ENCODE measurements around the gene MAP2K6. TPM values are rescaled to one million over a fixed set of nuclear protein-coding genes. Genes with fewer than 3 reads are reported as not detected.
A peak's percentile ranks its signal among the peaks of the same experiment; 100 is the strongest.

Gene MAP2K6
- total RNA-seq, 2 experiments from 2014 or later, result 2.2 TPM

- CTCF ChIA-PET, result no interaction called here
- no peak for DNase-seq
- H3K4me3 Mint-ChIP-seq, result no peak overlapping the region
- H3K4me1 Mint-ChIP-seq (ENCODE audit: low read depth), result peaks cover 3% of the 10 kb centered on the region
- no peaks in the 10 kb centered on the region for H3K27me3 Mint-ChIP-seq
- H3K9me3 Mint-ChIP-seq, result no peaks in the 10 kb centered on the region
- POLR2A ChIA-PET, result no interaction called here
- peaks cover 14% of the 10 kb centered on the region for H3K36me3 Mint-ChIP-seq
- H3K27ac Mint-ChIP-seq, result no peak overlapping the region
- intact Hi-C loops (cut with micrococcal nuclease), result no loop called here
These were observed 91.2 kb downstream of the MAP2K6 start for GRCh38 chr17:69505740-69506139.

DNA sequence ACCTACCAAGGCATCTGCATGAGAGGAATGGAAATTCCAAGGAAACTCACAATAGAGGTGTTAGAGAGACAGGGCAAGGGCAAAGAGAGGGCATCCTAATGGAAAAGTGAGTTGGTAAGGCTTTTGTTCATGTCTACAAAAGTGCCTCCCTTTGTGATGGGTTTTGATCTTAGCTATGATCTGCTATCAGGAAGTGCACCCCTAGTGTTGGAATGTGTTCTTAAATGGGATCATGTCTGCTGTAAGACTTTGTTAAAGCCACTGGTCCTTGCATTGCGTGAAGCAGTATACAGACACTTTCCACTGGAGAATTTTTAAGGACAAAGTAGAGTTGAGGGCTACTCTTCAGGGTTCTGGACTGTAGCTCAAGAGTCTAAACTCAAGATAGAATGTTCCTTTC, 92.0 kb downstream of the MAP2K6 start:
- intact Hi-C loops (cut with micrococcal nuclease), result no loop called here
- CTCF ChIA-PET, result interaction anchor here (0.5 to 1.2 kb wide), 4 partner anchors 16 to 167 kb away, joined by 3 to 4 read pairs (median 3); no protein-coding TSS in a partner anchor
- no peaks in the 10 kb centered on the region for H3K9me3 Mint-ChIP-seq
- no peaks in the 10 kb centered on the region for H3K27me3 Mint-ChIP-seq
- peaks cover 3% of the 10 kb centered on the region for H3K4me1 Mint-ChIP-seq (ENCODE audit: low read depth)
- H3K36me3 Mint-ChIP-seq, result peaks cover 14% of the 10 kb centered on the region
- POLR2A ChIA-PET, result no interaction called here
- H3K27ac Mint-ChIP-seq, result no peak overlapping the region
- no peak overlapping the region for H3K4me3 Mint-ChIP-seq
- no peak for DNase-seq

- ChIA-PET POLR2A (no interaction called here), CTCF (interaction anchor here (0.7 to 1.3 kb wide), 2 partner anchors 10 to 16 kb away, joined by 3 to 5 read pairs; no protein-coding TSS in a partner anchor)
- intact Hi-C loops (cut with micrococcal nuclease), result no loop called here
- no peak overlapping the region for H3K27ac Mint-ChIP-seq
- no peaks in the 10 kb centered on the region for H3K9me3 Mint-ChIP-seq
- no peaks in the 10 kb centered on the region for H3K27me3 Mint-ChIP-seq
- no peak for DNase-seq
- no peak overlapping the region for H3K4me3 Mint-ChIP-seq
- H3K4me1 Mint-ChIP-seq (ENCODE audit: low read depth), result peaks cover 3% of the 10 kb centered on the region
- peaks cover 14% of the 10 kb centered on the region for H3K36me3 Mint-ChIP-seq
These were observed 94.3 kb downstream of the MAP2K6 start for GRCh38 chr17:69508814-69509213.

GRCh38 chr17:69511250-69511649, 96.8 kb downstream of the MAP2K6 start:
- CTCF ChIA-PET, result no interaction called here
- Mint-ChIP-seq H3K36me3 (peaks cover 12% of the 10 kb centered on the region), H3K27ac (no peak overlapping the region), H3K4me3 (no peak overlapping the region), H3K9me3 (no peaks in the 10 kb centered on the region), H3K4me1 (ENCODE audit: low read depth) (peaks cover 3% of the 10 kb centered on the region), H3K27me3 (no peaks in the 10 kb centered on the region)
- POLR2A ChIA-PET, result no interaction called here
- intact Hi-C loops (cut with micrococcal nuclease), result no loop called here
- no peak for DNase-seq

- ChIA-PET POLR2A (no interaction called here), CTCF (no interaction called here)
- Mint-ChIP-seq H3K4me3 (no peak overlapping the region), H3K27ac (no peak overlapping the region), H3K36me3 (peaks cover 2% of the 10 kb centered on the region), H3K9me3 (no peaks in the 10 kb centered on the region), H3K27me3 (no peaks in the 10 kb centered on the region), H3K4me1 (ENCODE audit: low read depth) (peaks cover 3% of the 10 kb centered on the region)
- intact Hi-C loops (cut with micrococcal nuclease), result no loop called here
- no peak for DNase-seq
These were observed 98.4 kb downstream of the MAP2K6 start for GRCh38 chr17:69512946-69513345.

DNA sequence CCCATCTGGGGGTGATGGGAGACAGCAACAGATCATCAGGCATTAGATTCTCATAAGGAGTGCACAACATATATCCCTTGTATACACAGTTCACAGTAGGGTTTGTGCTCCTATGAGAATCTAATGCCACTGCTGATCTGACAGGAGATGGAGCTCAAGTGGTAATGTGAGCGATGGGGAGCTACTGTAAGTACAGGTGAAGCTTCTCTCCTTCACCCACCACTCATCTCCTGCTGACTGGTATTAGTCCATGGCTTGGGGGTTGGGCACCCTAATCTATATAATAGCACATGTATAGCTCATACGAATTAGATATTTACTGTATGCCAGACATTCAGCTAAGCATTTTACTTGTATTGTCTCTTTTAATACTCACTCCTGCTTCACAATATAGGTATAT, 101.7 kb downstream of the MAP2K6 start:
- no peaks in the 10 kb centered on the region for H3K4me1 Mint-ChIP-seq (ENCODE audit: low read depth)
- ChIA-PET CTCF (interaction anchor here (2.4 kb wide), 1 partner anchor 9 kb away, joined by 13 read pairs; no protein-coding TSS in a partner anchor), POLR2A (no interaction called here)
- H3K27me3 Mint-ChIP-seq, result no peaks in the 10 kb centered on the region
- no peaks in the 10 kb centered on the region for H3K9me3 Mint-ChIP-seq
- intact Hi-C loops (cut with micrococcal nuclease), result no loop called here
- no peak overlapping the region for H3K27ac Mint-ChIP-seq
- no peak overlapping the region for H3K4me3 Mint-ChIP-seq
- H3K36me3 Mint-ChIP-seq, result peaks cover 14% of the 10 kb centered on the region
- no peak for DNase-seq

GRCh38 chr17:69516911-69517310, 102.4 kb downstream of the MAP2K6 start:
- no peak overlapping the region for H3K4me3 Mint-ChIP-seq
- ChIA-PET CTCF (interaction anchor here (0.6 to 2.4 kb wide), 2 partner anchors 9 to 156 kb away, joined by 3 to 13 read pairs; no protein-coding TSS in a partner anchor), POLR2A (no interaction called here)
- H3K9me3 Mint-ChIP-seq, result no peaks in the 10 kb centered on the region
- DNase-seq, result no peak
- H3K36me3 Mint-ChIP-seq, result peaks cover 16% of the 10 kb centered on the region
- no peaks in the 10 kb centered on the region for H3K27me3 Mint-ChIP-seq
- intact Hi-C loops (cut with micrococcal nuclease), result no loop called here
- H3K27ac Mint-ChIP-seq, result no peak overlapping the region
- no peaks in the 10 kb centered on the region for H3K4me1 Mint-ChIP-seq (ENCODE audit: low read depth)

- no peak for DNase-seq
- H3K27me3 Mint-ChIP-seq, result no peaks in the 10 kb centered on the region
- no peak overlapping the region for H3K4me3 Mint-ChIP-seq
- H3K36me3 Mint-ChIP-seq, result peaks cover 20% of the 10 kb centered on the region
- ChIA-PET POLR2A (no interaction called here), CTCF (interaction anchor here (1.2 kb wide), 1 partner anchor 10 kb away, joined by 3 read pairs; no protein-coding TSS in a partner anchor)
- no peaks in the 10 kb centered on the region for H3K9me3 Mint-ChIP-seq
- H3K4me1 Mint-ChIP-seq (ENCODE audit: low read depth), result no peaks in the 10 kb centered on the region
- no peak overlapping the region for H3K27ac Mint-ChIP-seq
- intact Hi-C loops (cut with micrococcal nuclease), result no loop called here
These were observed 104.5 kb downstream of the MAP2K6 start for GRCh38 chr17:69518951-69519350.

- intact Hi-C loops (cut with micrococcal nuclease), result loop anchor here (1.0 to 5.0 kb wide), 3 partner anchors 106 to 188 kb away; no protein-coding TSS in a partner anchor
- no peak overlapping the region for H3K4me3 Mint-ChIP-seq
- peaks cover 35% of the 10 kb centered on the region for H3K36me3 Mint-ChIP-seq
- DNase-seq, result peak; percentile 20
- H3K9me3 Mint-ChIP-seq, result no peaks in the 10 kb centered on the region
- H3K27ac Mint-ChIP-seq, result no peak overlapping the region
- H3K27me3 Mint-ChIP-seq, result no peaks in the 10 kb centered on the region
- CTCF ChIA-PET, result interaction anchor here (0.7 to 1.3 kb wide), 4 partner anchors 13 to 330 kb away, joined by 3 to 4 read pairs (median 3); no protein-coding TSS in a partner anchor
- H3K4me1 Mint-ChIP-seq (ENCODE audit: low read depth), result no peaks in the 10 kb centered on the region
- POLR2A ChIA-PET, result no interaction called here
These were observed 108.9 kb downstream of the MAP2K6 start for GRCh38 chr17:69523244-69523861.

DNA sequence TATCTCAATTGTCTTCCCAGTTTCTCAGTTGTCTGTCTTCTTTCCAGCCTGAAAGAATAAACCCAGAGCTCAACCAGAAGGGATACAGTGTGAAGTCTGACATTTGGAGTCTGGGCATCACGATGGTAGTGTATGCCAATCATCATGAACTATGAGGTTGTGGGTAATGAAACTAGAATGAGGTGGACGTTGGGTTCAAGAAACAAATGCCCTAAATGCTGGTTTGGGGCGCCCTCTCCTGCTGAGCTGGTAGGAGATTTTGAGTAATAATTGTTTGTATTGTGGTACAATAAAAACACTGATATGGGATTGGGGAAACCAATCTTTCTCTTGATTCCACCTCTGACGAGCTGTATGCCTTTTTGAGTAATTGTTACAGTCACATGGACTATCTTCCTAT, 110.4 kb downstream of the MAP2K6 start:
- Mint-ChIP-seq H3K4me1 (ENCODE audit: low read depth) (no peaks in the 10 kb centered on the region), H3K27ac (no peak overlapping the region), H3K4me3 (no peak overlapping the region), H3K9me3 (no peaks in the 10 kb centered on the region), H3K27me3 (no peaks in the 10 kb centered on the region), H3K36me3 (peaks cover 28% of the 10 kb centered on the region)
- POLR2A ChIA-PET, result no interaction called here
- no peak for DNase-seq
- intact Hi-C loops (cut with micrococcal nuclease), result loop anchor here (5.0 kb wide), 2 partner anchors 108 to 1027 kb away; no protein-coding TSS in a partner anchor
- CTCF ChIA-PET, result interaction anchor here (0.6 to 3.7 kb wide), 8 partner anchors 9 to 1028 kb away, joined by 3 to 13 read pairs (median 3); partner anchors contain the start of gene MAP2K6

DNA sequence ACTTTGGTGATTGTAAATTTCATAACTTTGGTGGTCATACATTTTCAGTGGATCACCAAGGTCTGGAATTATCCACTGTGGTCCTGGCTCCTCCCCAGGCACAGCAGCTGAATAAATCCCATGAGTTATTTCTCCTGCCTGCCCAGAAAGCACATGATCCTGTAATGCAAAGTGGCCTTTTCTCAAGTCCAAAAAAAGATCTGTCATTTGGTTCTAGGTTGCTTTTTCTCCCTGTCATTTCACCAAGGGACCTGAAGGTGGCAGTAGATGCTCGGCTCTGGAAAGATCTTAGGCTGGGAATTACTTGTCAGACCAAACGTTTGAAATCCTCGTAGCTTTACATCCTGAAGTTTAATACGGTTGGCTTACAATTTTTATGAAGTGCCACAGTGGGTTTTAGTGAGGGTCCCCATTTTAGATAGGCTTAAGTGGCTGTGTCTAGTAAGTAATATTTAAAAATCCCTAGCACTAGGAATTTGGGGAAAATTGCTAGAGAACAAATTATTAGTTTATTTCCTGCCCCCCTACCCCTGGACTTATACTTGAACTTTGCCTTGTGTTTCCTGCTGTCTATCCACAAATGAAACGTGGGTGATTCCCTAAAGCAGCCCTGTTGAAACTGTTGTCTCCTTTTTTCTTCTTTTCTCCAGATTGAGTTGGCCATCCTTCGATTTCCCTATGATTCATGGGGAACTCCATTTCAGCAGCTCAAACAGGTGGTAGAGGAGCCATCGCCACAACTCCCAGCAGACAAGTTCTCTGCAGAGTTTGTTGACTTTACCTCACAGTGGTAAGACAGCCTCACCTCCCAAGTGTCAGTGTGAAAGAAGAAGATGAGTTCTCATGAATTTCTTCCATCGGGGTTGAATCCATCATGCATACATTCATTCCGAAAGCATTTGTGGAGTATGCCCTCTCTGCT, 111.7 kb downstream of the MAP2K6 start:
- peaks cover 24% of the 10 kb centered on the region for H3K36me3 Mint-ChIP-seq
- intact Hi-C loops (cut with micrococcal nuclease), result loop anchor here (5.0 kb wide), 1 partner anchor 1026 kb away; no protein-coding TSS in a partner anchor
- ChIA-PET POLR2A (no interaction called here), CTCF (interaction anchor here (0.7 to 3.7 kb wide), 7 partner anchors 10 to 690 kb away, joined by 3 to 13 read pairs (median 3); no protein-coding TSS in a partner anchor)
- peak; percentile 17 for DNase-seq
- no peaks in the 10 kb centered on the region for H3K9me3 Mint-ChIP-seq
- H3K27ac Mint-ChIP-seq, result no peak overlapping the region
- H3K4me1 Mint-ChIP-seq (ENCODE audit: low read depth), result no peaks in the 10 kb centered on the region
- no peaks in the 10 kb centered on the region for H3K27me3 Mint-ChIP-seq
- no peak overlapping the region for H3K4me3 Mint-ChIP-seq

DNA sequence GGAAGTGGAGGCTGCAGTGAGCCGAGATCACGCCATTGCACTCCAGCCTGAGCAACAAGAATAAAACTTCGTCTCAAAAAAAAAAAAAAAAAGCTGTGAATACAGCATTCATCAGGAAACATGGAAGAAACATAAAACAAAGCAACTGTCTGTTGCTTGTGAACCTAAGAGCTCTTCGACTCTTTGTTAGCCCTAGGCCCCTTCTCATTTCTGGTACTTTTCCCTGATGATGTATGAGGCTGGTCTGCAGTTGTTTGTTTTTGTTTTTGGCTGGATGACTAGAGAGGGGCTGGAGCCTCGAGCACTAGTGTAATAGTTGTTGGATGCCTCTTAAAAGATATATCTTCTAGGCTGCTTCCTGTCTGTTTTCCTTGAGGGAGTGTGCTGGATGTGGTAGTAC, 113.5 kb downstream of the MAP2K6 start:
- Mint-ChIP-seq H3K36me3 (peaks cover 23% of the 10 kb centered on the region), H3K27me3 (no peaks in the 10 kb centered on the region), H3K4me1 (ENCODE audit: low read depth) (no peaks in the 10 kb centered on the region), H3K9me3 (no peaks in the 10 kb centered on the region), H3K4me3 (no peak overlapping the region), H3K27ac (no peak overlapping the region)
- intact Hi-C loops (cut with micrococcal nuclease), result loop anchor here (5.0 kb wide), 1 partner anchor 1024 kb away; no protein-coding TSS in a partner anchor
- CTCF ChIA-PET, result no interaction called here
- DNase-seq, result no peak
- POLR2A ChIA-PET, result no interaction called here
